NCI-H1417 (cell line): ENCODE results near the gene TMC4.
"Not testable (repeated sequence)": the region's sequence is repeated elsewhere in the genome, so short reads cannot be mapped to it uniquely, and the experiment has no call there.

Source experiments
- DNase-seq, 3 experiments: peaks; one replicate each; lab custom pipeline; 2025; lab: John Stamatoyannopoulos, UW

Gene TMC4

GRCh38 chr19:54172471-54173358, at the start of gene TMC4:
TMC4 (minus strand) TSS chr19:54173160; CDS start chr19:54173117, 43 bp downstream.
- peak; percentile 45 to 79 (median 78) for DNase-seq

GRCh38 chr19:54221947-54222346, 49.0 kb upstream of the TMC4 start:
- not testable (repeated sequence) for DNase-seq

- DNase-seq: not testable (repeated sequence)
Measured at GRCh38 chr19:54219702-54220101, 46.7 kb upstream of the TMC4 start.

GRCh38 chr19:54218960-54219661, 46.2 kb upstream of the TMC4 start:
- DNase-seq: no peak

- DNase-seq: no peak
Measured at GRCh38 chr19:54218259-54218658, 45.3 kb upstream of the TMC4 start.

GRCh38 chr19:54217517-54218247, 44.7 kb upstream of the TMC4 start:
- DNase-seq: not testable (repeated sequence)

- no peak for DNase-seq
Measured at GRCh38 chr19:54216869-54217268, 43.9 kb upstream of the TMC4 start.

GRCh38 chr19:54214734-54215133, 41.8 kb upstream of the TMC4 start:
- peak in 1 of 3 experiments; percentile 16 for DNase-seq

GRCh38 chr19:54214217-54214616, 41.3 kb upstream of the TMC4 start:
- not testable (repeated sequence) for DNase-seq

GRCh38 chr19:54211235-54211634, 38.3 kb upstream of the TMC4 start:
- no peak for DNase-seq

- DNase-seq: peak; percentile 71 to 92 (median 91)
Measured at GRCh38 chr19:54209811-54210494, 37.0 kb upstream of the TMC4 start.

GRCh38 chr19:54209058-54209810, 36.3 kb upstream of the TMC4 start:
- no peak for DNase-seq

GRCh38 chr19:54208784-54209057, 35.8 kb upstream of the TMC4 start:
- no peak for DNase-seq

- DNase-seq: no peak
Measured at GRCh38 chr19:54207983-54208783, 35.2 kb upstream of the TMC4 start.

- DNase-seq: no peak
Measured at GRCh38 chr19:54207676-54207982, 34.7 kb upstream of the TMC4 start.

GRCh38 chr19:54207193-54207592, 34.2 kb upstream of the TMC4 start:
- DNase-seq: not testable (repeated sequence)

GRCh38 chr19:54206831-54207177, 33.8 kb upstream of the TMC4 start:
- DNase-seq: no peak

GRCh38 chr19:54206030-54206830, 33.3 kb upstream of the TMC4 start:
- no peak for DNase-seq

- no peak for DNase-seq
Measured at GRCh38 chr19:54204767-54205468, 32.0 kb upstream of the TMC4 start.
